Measurements from ENCODE around the gene KCNJ6.

Gene KCNJ6

GRCh38 chr21:37710546-37711285 is 205.5 kb downstream of the KCNJ6 start:
- DNase-seq: no peak

GRCh38 chr21:37704751-37705150 is 211.5 kb downstream of the KCNJ6 start:
- no peak for DNase-seq

- DNase-seq: no peak
Observed at GRCh38 chr21:37702241-37702640, 214.0 kb downstream of the KCNJ6 start.

DNA sequence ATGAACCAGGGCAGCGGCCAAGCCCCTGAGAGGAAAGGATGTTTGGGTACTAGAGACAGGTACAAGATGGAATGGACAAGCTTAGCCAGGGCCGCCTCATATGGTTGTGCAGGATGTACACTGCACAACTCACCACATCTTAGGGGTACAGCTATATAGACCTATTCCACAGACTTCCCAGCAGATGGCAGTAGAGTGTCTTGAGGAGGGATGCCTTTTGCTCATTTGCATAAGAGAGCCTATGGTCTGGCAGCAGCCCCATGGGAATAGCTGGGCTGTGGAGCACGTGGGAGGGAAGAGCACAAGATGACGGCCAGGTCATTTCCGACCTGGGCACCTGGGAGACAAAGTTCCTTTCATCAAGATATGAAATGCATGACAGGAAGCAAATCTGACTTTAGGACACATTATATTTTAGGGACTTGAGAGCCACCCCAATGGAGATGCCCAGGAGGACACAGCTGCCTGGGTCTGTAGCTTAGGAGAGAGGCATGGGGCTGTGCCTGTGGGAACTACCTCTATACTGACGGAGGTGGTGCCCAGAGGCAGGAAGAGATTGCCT is 215.5 kb downstream of the KCNJ6 start:
- peak; percentile 5 for DNase-seq

DNA sequence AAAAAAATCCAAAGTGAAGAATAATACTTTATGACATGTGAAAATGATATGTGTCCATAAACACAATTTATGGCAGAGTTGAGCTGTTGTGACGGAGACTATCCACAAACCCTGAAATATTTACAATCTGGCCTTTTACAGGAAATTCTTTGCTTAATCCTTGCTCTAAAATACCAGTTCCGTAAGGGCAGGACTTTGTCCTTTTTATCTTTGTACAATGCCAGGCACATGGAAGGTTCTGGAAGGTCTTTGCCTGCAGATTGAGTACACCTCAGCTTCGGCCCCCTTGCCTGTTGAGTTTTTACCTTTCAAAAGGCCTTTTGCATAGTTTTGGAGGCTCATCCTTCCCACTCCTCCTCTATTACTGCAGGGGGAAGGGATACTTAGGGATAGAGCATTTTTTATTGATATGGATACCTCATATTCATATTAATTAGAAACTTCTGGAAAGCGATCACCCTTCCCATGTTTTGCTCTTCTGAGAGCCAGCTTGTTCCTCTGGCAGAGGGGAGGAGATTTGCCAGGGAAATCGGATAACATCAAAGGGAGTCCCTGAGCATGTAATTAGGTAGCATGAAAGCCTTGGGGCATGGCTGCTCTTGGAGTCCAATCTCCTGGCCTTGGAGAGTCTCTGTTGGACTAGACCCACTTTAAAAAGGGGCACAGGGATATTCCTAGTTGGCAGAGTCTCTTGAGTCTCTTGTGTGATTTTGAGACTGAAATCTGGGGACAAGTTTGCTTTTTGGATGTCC is 217.1 kb downstream of the KCNJ6 start:
- no peak for DNase-seq

- no peak for DNase-seq
Observed at GRCh38 chr21:37696936-37697335, 219.3 kb downstream of the KCNJ6 start.

- DNase-seq: no peak
Observed at GRCh38 chr21:37695111-37695510, 221.1 kb downstream of the KCNJ6 start.

GRCh38 chr21:37688952-37689659 is 227.2 kb downstream of the KCNJ6 start:
- no peak for DNase-seq

DNA sequence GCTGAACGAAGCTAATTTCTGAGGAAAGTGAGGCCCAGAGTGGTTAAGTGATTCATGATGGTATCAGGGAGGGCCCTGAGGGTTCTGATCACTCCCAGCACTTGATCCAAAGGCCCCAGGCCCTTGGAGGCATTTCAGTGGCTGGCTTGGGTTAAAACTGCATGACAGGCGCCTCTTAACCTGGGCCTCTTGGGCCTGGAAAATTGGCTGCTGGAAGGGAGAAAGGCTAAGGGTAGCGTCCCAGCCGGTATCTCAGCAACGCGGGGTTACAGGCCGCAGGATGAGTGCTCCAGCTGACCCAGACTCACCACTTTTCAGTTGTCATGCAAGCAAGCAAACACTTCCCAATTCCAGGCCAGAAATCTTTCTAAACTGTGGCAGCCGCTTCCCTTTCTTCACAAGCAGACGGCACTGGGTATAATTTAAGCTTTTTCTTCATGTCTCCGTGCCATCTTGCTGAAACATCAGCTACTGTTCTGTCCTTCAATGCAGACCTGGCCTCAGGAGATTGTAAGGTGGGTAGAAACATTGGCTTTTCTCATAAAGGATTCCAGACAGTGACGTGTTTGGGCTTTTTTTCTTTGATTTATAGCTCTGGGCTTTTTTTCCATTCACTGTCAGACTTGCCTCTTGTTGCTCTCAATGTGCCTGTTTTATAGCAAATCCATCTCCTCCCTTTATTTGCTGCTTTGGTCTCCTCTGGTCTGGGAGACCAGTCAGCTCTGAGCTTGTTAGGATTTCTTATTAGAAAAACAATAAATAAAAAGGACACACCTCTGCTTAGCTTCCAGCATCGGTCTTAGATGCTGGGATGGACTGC is 229.1 kb downstream of the KCNJ6 start:
- DNase-seq: no peak

DNA sequence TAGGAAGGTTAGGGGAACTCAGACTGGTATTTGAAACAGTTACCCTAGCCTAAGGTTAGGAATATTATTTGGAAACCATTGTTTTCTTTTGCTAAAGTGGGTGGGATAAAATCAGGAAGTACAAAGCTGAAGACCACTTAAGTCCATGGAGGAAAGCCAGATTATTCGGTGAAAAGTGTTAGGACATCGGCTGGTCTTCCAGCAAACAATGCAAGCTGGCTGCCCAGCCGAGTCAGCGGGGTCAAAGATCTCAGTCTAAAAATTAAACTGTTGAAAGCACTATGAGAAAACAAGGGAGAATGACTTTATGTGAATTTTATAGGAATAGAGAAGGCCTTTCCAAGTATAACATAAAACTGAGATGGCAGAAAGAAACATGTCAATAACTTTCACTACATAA is 231.7 kb downstream of the KCNJ6 start:
- DNase-seq: no peak

DNA sequence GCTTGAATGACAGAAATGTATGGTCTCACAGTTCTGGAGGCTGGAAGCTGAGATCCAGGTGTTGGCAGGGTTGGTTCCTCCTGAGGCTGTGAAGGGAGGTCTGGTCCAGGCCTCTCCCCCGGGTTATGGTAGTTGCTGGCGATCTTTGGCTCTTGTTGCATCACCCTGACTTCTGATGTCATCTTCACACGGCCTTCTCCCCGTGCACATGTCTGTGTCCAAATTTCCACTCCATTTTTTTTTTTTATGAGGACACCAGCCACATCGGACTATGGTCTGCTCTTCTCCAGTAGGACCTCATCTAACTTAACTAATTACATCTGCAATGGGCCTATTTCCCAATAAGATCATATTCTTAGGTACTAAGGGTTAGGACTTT is 232.2 kb downstream of the KCNJ6 start:
- DNase-seq: no peak

- DNase-seq: no peak
Observed at GRCh38 chr21:37683396-37684114, 232.7 kb downstream of the KCNJ6 start.

- DNase-seq: no peak
Observed at GRCh38 chr21:37682966-37683365, 233.3 kb downstream of the KCNJ6 start.

DNA sequence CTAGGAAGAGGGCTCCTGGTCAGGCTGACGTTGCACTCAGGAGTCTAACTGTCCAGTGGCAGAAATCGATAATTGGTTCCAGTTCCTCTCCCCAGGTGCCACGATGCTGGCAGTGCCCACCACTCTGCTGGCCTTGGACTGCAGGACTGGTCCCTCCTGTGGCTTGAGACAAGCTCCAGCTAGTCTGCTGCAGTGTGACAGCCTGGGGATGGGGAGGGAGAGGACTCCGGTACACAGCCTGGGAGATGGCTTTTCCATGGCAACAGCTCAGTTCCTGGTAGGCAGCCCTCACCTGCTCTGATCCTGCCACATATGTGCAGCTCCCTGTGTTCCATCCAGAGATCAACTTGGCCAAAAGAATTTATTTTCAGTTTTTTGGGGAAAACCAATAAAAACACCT is 239.3 kb downstream of the KCNJ6 start:
- DNase-seq: no peak

- DNase-seq: peak; percentile 56
Observed at GRCh38 chr21:37675202-37675801, 241.0 kb downstream of the KCNJ6 start.

- DNase-seq: no peak
Observed at GRCh38 chr21:37673801-37674575, 242.3 kb downstream of the KCNJ6 start.

- no peak for DNase-seq
Observed at GRCh38 chr21:37671381-37671780, 244.9 kb downstream of the KCNJ6 start.

- DNase-seq: no peak
Observed at GRCh38 chr21:37670883-37671282, 245.4 kb downstream of the KCNJ6 start.

GRCh38 chr21:37669249-37669648 is 247.0 kb downstream of the KCNJ6 start:
- DNase-seq: no peak

GRCh38 chr21:37668462-37669239 is 247.6 kb downstream of the KCNJ6 start:
- no peak for DNase-seq

Measured in stimulated activated CD4-positive, alpha-beta T cell treated with anti-CD3 and anti-CD28 coated beads, Interleukin-4, amount 100 ng/mL, for 24 hours (primary cell).